ENCODE results near the gene SRGAP3.

The SRGAP3 gene

GRCh38 chr3:9143184-9143583 lies 106.3 kb downstream of the SRGAP3 start:
- no peak overlapping the region for H3K27ac ChIP-seq
- H3K36me3 ChIP-seq = no peaks in the 10 kb centered on the region
- H3K4me3 ChIP-seq (ENCODE audit: low read depth in 1 of 2, low read length in 1 of 2) = no peak overlapping the region
- H3K27me3 ChIP-seq = no peaks in the 10 kb centered on the region
- H3K4me1 ChIP-seq (ENCODE audit: control insufficient read depth in 1 of 2, insufficient read depth in 1 of 2, low read depth in 1 of 2, low read length in 1 of 2) = no peaks in the 10 kb centered on the region
- no peak for TF ChIP-seq CTCF (IDR thresholded peaks at IDR 0.05)
- H3K9me3 ChIP-seq = no peaks in the 10 kb centered on the region

GRCh38 chr3:9142362-9142761 lies 107.1 kb downstream of the SRGAP3 start:
- Histone ChIP-seq H3K27ac (no peak overlapping the region), H3K36me3 (no peaks in the 10 kb centered on the region), H3K9me3 (no peaks in the 10 kb centered on the region), H3K4me3 (ENCODE audit: low read depth in 1 of 2, low read length in 1 of 2) (no peak overlapping the region), H3K27me3 (peaks cover 8% of the 10 kb centered on the region), H3K4me1 (ENCODE audit: control insufficient read depth in 1 of 2, insufficient read depth in 1 of 2, low read depth in 1 of 2, low read length in 1 of 2) (no peaks in the 10 kb centered on the region)
- TF ChIP-seq CTCF (IDR thresholded peaks at IDR 0.05) = no peak

GRCh38 chr3:9141928-9142289 lies 107.5 kb downstream of the SRGAP3 start:
- no peak overlapping the region for H3K27ac ChIP-seq
- H3K36me3 ChIP-seq = no peaks in the 10 kb centered on the region
- no peak overlapping the region for H3K4me3 ChIP-seq (ENCODE audit: low read depth in 1 of 2, low read length in 1 of 2)
- H3K4me1 ChIP-seq (ENCODE audit: control insufficient read depth in 1 of 2, insufficient read depth in 1 of 2, low read depth in 1 of 2, low read length in 1 of 2) = no peaks in the 10 kb centered on the region
- no peak for TF ChIP-seq CTCF (IDR thresholded peaks at IDR 0.05)
- no peaks in the 10 kb centered on the region for H3K9me3 ChIP-seq
- peaks cover 13% of the 10 kb centered on the region for H3K27me3 ChIP-seq

GRCh38 chr3:9139366-9139765 lies 110.1 kb downstream of the SRGAP3 start:
- Histone ChIP-seq H3K27ac (no peak overlapping the region), H3K36me3 (no peaks in the 10 kb centered on the region), H3K4me1 (ENCODE audit: control insufficient read depth in 1 of 2, insufficient read depth in 1 of 2, low read depth in 1 of 2, low read length in 1 of 2) (peaks cover 0 to 7% of the 10 kb centered on the region in 2 experiments)

GRCh38 chr3:9137676-9138075 lies 111.8 kb downstream of the SRGAP3 start:
- no peak overlapping the region for H3K27ac ChIP-seq
- H3K27me3 ChIP-seq = peaks cover 36% of the 10 kb centered on the region
- H3K4me1 ChIP-seq (ENCODE audit: control insufficient read depth in 1 of 2, insufficient read depth in 1 of 2, low read depth in 1 of 2, low read length in 1 of 2) = peaks cover 0 to 7% of the 10 kb centered on the region in 2 experiments
- no peaks in the 10 kb centered on the region for H3K36me3 ChIP-seq
- H3K4me3 ChIP-seq (ENCODE audit: low read depth in 1 of 2, low read length in 1 of 2) = no peak overlapping the region
- TF ChIP-seq CTCF (IDR thresholded peaks at IDR 0.05) = no peak
- no peaks in the 10 kb centered on the region for H3K9me3 ChIP-seq

More at GRCh38 chr3:9139366-9139765, 110.1 kb downstream of the SRGAP3 start:
- Histone ChIP-seq H3K4me3 (ENCODE audit: low read depth in 1 of 2, low read length in 1 of 2) (no peak overlapping the region), H3K27me3 (peaks cover 36% of the 10 kb centered on the region), H3K9me3 (no peaks in the 10 kb centered on the region)
- TF ChIP-seq CTCF (IDR thresholded peaks at IDR 0.05) = no peak
